ENCODE measurements around the gene TRIM2.

The TRIM2 gene

DNA sequence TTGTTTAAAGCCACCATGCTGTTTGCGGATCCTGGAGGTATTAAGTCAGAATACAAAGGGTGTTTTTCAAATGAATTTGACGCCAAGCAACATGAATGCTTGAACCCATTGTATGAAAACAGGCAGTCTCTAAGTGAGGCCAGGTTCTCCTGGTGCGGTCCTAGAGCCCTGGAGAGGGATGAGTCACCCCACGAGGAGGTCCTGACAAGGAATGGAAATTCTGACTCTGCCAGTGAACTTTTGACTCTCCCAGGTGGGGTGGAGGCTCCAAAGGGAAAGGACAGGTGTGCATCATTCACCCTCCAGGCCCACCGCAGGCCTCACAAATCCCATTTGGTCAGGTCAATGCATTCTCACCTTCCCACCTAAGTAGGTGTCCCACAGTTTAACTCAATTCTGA is 1.5 kb downstream of the TRIM2 start:
- no peak overlapping the region for H3K4me2 ChIP-seq
- H4K20me1 ChIP-seq (ENCODE audit: insufficient read depth): no peaks in the 10 kb centered on the region
- no peaks in the 10 kb centered on the region for H3K27me3 ChIP-seq (ENCODE audit: insufficient read depth, low read depth)
- H3K36me3 ChIP-seq (ENCODE audit: insufficient read depth): no peaks in the 10 kb centered on the region
- no peak overlapping the region for H3K27ac ChIP-seq
- no peak overlapping the region for H3K9ac ChIP-seq
- TF ChIP-seq, protein P1, sequence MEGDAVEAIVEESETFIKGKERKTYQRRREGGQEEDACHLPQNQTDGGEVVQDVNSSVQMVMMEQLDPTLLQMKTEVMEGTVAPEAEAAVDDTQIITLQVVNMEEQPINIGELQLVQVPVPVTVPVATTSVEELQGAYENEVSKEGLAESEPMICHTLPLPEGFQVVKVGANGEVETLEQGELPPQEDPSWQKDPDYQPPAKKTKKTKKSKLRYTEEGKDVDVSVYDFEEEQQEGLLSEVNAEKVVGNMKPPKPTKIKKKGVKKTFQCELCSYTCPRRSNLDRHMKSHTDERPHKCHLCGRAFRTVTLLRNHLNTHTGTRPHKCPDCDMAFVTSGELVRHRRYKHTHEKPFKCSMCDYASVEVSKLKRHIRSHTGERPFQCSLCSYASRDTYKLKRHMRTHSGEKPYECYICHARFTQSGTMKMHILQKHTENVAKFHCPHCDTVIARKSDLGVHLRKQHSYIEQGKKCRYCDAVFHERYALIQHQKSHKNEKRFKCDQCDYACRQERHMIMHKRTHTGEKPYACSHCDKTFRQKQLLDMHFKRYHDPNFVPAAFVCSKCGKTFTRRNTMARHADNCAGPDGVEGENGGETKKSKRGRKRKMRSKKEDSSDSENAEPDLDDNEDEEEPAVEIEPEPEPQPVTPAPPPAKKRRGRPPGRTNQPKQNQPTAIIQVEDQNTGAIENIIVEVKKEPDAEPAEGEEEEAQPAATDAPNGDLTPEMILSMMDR (conservative IDR thresholded peaks at IDR 0.05; ENCODE audit: low read depth, low read length): no peak
- H3K79me2 ChIP-seq (ENCODE audit: insufficient read depth, low read depth): no peaks in the 10 kb centered on the region
- no peaks in the 10 kb centered on the region for H3K4me1 ChIP-seq (ENCODE audit: low read depth, poor library complexity, severe bottlenecking)
- H3K4me3 ChIP-seq (IDR thresholded peaks at IDR 0.05; ENCODE audit: insufficient read depth, low read depth, low read length): no peak overlapping the region
- H2AFZ ChIP-seq (ENCODE audit: low read depth): no peak overlapping the region

DNA sequence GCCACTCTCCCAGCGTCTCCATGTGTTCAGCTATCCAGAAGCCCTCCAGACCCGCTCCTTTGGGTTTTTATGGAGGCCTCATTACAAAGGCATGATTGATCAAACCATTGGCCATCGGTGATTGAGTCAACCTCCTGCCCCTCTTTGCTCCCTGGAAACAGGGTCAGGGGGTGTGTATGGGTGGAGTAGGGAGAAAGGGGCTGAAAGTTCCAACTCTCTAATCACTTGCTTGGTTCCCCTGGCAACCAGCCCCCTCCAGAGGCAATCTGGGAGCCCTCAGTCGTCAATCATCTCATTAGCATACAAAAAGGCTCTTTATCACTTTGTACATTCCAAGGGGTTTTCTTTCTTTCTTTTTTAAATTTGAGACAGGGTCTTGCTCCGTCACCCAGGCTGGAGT is 2.3 kb downstream of the TRIM2 start:
- Histone ChIP-seq H3K27me3 (ENCODE audit: insufficient read depth, low read depth) (no peaks in the 10 kb centered on the region), H3K9ac (no peak overlapping the region), H3K4me3 (IDR thresholded peaks at IDR 0.05; ENCODE audit: insufficient read depth, low read depth, low read length) (no peak overlapping the region), H3K4me2 (no peak overlapping the region), H4K20me1 (ENCODE audit: insufficient read depth) (no peaks in the 10 kb centered on the region), H3K79me2 (ENCODE audit: insufficient read depth, low read depth) (no peaks in the 10 kb centered on the region), H3K4me1 (ENCODE audit: low read depth, poor library complexity, severe bottlenecking) (no peaks in the 10 kb centered on the region), H3K27ac (no peak overlapping the region), H3K36me3 (ENCODE audit: insufficient read depth) (no peaks in the 10 kb centered on the region), H2AFZ (ENCODE audit: low read depth) (no peak overlapping the region)
- TF ChIP-seq, protein P1 (conservative IDR thresholded peaks at IDR 0.05; ENCODE audit: low read depth, low read length): no peak

DNA sequence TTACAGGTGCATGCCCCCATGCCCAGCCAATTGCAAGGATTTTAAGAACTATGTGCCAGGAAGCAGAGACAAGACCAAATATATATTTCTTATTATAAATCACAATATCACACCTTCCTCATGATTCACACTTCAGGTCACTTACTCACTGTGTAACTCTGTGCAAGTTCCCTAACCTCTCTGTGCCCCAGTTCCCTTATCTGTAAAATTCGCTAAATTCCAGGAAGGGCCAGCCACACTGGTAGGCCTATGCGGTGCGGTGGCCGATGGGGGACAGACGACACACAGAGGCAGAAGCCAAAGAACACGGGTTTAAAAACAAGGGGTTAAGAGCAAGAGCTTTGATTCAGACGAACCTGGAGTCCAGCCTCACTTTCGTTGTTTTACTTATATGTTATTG is 2.8 kb downstream of the TRIM2 start:
- Histone ChIP-seq H3K4me2 (no peak overlapping the region), H3K9ac (no peak overlapping the region), H3K4me1 (ENCODE audit: low read depth, poor library complexity, severe bottlenecking) (no peaks in the 10 kb centered on the region), H2AFZ (ENCODE audit: low read depth) (no peak overlapping the region), H3K27me3 (ENCODE audit: insufficient read depth, low read depth) (no peaks in the 10 kb centered on the region), H3K27ac (no peak overlapping the region), H3K4me3 (IDR thresholded peaks at IDR 0.05; ENCODE audit: insufficient read depth, low read depth, low read length) (no peak overlapping the region), H4K20me1 (ENCODE audit: insufficient read depth) (no peaks in the 10 kb centered on the region), H3K36me3 (ENCODE audit: insufficient read depth) (no peaks in the 10 kb centered on the region), H3K79me2 (ENCODE audit: insufficient read depth, low read depth) (no peaks in the 10 kb centered on the region)
- TF ChIP-seq, protein P1 (conservative IDR thresholded peaks at IDR 0.05; ENCODE audit: low read depth, low read length): no peak

DNA sequence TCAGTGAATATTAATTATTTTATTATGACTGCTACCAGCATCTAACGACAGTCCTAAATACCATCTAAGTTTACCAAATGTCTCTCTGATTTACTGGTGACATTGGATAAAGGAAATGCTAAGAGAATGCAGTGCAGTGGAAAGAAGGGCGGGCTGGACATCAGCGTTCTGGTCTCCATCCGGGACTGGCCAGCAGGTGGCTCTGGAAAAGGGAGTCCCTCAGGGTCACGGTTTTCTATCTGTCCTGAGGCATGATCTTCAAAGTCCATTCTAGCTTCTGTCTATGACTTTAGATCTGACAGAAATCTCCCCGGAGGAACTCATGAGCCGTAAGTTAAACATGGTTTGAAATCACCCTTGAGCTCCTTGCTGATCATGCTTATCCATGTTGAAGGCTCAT is 3.3 kb downstream of the TRIM2 start:
- H3K4me3 ChIP-seq (IDR thresholded peaks at IDR 0.05; ENCODE audit: insufficient read depth, low read depth, low read length): no peak overlapping the region
- H3K4me2 ChIP-seq: no peak overlapping the region
- H3K9ac ChIP-seq: no peak overlapping the region
- H3K4me1 ChIP-seq (ENCODE audit: low read depth, poor library complexity, severe bottlenecking): no peaks in the 10 kb centered on the region
- no peaks in the 10 kb centered on the region for H3K36me3 ChIP-seq (ENCODE audit: insufficient read depth)
- no peaks in the 10 kb centered on the region for H3K79me2 ChIP-seq (ENCODE audit: insufficient read depth, low read depth)
- H4K20me1 ChIP-seq (ENCODE audit: insufficient read depth): no peaks in the 10 kb centered on the region
- no peak overlapping the region for H2AFZ ChIP-seq (ENCODE audit: low read depth)
- no peak overlapping the region for H3K27ac ChIP-seq
- no peaks in the 10 kb centered on the region for H3K27me3 ChIP-seq (ENCODE audit: insufficient read depth, low read depth)
- TF ChIP-seq, protein P1 (conservative IDR thresholded peaks at IDR 0.05; ENCODE audit: low read depth, low read length): no peak

DNA sequence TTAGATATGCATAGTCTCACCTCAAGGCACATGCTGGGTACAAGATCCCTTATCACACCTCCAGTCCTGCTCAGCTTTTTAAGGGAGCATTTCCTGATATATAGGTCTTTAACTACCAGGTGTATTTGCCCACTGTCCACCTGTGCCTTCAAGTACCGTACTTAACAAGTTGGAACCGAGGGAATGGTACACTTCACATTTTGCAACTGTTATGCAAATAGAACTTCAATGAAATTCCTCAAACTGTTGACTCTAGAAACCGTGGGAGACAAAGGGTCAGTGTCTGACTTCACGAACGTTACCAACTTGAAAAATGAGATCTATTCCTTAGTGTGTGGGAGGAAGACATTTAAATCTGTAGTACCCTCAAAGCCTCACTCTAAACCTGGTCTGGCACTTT is 5.2 kb downstream of the TRIM2 start:
- Histone ChIP-seq H3K4me3 (IDR thresholded peaks at IDR 0.05; ENCODE audit: insufficient read depth, low read depth, low read length) (no peak overlapping the region), H3K36me3 (ENCODE audit: insufficient read depth) (no peaks in the 10 kb centered on the region), H3K27ac (no peak overlapping the region), H3K4me1 (ENCODE audit: low read depth, poor library complexity, severe bottlenecking) (no peaks in the 10 kb centered on the region), H3K79me2 (ENCODE audit: insufficient read depth, low read depth) (no peaks in the 10 kb centered on the region), H4K20me1 (ENCODE audit: insufficient read depth) (no peaks in the 10 kb centered on the region), H3K9ac (no peak overlapping the region), H3K4me2 (no peak overlapping the region), H3K27me3 (ENCODE audit: insufficient read depth, low read depth) (no peaks in the 10 kb centered on the region), H2AFZ (ENCODE audit: low read depth) (no peak overlapping the region)
- TF ChIP-seq, protein P1 (conservative IDR thresholded peaks at IDR 0.05; ENCODE audit: low read depth, low read length): no peak
